ENCODE data around the gene STPG1.

- TF ChIP-seq, protein P1, sequence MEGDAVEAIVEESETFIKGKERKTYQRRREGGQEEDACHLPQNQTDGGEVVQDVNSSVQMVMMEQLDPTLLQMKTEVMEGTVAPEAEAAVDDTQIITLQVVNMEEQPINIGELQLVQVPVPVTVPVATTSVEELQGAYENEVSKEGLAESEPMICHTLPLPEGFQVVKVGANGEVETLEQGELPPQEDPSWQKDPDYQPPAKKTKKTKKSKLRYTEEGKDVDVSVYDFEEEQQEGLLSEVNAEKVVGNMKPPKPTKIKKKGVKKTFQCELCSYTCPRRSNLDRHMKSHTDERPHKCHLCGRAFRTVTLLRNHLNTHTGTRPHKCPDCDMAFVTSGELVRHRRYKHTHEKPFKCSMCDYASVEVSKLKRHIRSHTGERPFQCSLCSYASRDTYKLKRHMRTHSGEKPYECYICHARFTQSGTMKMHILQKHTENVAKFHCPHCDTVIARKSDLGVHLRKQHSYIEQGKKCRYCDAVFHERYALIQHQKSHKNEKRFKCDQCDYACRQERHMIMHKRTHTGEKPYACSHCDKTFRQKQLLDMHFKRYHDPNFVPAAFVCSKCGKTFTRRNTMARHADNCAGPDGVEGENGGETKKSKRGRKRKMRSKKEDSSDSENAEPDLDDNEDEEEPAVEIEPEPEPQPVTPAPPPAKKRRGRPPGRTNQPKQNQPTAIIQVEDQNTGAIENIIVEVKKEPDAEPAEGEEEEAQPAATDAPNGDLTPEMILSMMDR (IDR thresholded peaks at IDR 0.05) = peak; percentile 54
- TF ChIP-seq ZFX (IDR thresholded peaks at IDR 0.05; ENCODE audit: borderline replicate concordance) = no peak
Measured at GRCh38 chr1:24385160-24385940, 28.2 kb downstream of the STPG1 start.
